ENCODE measurements around the gene ARL14EP.
A peak's percentile ranks its signal among the peaks of the same experiment; 100 is the strongest.

Gene ARL14EP

GRCh38 chr11:30328681-30329080 is 5.8 kb downstream of the ARL14EP start:
- DNase-seq, result no peak

DNA sequence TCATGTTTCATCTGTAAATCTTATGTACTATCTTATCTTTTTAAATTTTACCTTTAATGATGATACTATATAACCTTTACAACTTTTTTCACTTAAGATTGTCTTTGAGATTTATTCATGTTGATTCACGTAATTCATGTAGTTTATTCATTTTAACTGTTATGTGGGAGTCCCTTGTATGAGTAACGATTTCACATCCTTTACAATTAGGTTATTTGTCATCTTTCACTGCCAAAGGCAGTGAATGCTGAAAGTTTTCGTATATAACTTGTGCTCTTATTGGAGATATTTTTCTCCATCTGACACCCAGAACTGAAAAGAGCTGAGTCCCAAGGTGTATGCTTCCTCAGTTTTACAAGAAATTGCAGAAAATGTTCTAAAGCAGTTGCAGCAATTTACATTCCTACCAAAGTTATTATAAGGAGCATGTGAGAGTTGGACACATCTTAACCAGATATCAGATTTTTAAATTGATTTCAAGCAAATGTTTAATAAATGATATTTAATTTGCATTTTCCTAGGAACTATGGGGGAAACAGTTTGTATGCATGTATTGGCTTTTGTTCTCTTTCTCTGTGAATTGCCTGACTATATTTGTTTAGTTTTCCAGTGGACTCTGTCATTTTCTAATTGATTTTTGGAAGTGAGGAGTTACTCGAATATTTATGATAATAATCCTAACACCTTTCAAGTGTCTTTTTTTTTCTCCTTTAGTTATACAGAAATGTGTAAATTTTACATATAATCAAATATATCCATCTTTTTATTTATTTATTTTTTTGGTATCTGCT is 6.4 kb downstream of the ARL14EP start:
- DNase-seq, result no peak

DNA sequence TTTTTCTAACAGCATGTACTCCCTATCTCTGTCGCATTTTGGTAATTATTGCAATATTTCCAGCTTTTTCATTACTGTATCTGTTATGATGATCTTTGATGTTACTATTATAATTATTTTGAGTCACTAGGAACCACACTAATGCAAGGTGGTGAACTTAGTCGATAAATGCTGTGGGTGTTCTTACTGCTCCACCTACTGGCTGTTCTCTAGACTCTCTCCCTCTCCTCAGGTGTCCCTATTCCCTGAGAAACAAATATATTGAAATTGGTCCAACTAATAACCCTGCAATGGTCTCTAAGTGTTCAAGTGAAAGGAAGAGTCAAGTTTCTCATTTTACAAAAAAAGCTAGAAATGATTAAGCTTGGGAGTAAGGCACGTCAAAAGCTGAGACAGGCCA is 10.5 kb downstream of the ARL14EP start:
- DNase-seq, result no peak

DNA sequence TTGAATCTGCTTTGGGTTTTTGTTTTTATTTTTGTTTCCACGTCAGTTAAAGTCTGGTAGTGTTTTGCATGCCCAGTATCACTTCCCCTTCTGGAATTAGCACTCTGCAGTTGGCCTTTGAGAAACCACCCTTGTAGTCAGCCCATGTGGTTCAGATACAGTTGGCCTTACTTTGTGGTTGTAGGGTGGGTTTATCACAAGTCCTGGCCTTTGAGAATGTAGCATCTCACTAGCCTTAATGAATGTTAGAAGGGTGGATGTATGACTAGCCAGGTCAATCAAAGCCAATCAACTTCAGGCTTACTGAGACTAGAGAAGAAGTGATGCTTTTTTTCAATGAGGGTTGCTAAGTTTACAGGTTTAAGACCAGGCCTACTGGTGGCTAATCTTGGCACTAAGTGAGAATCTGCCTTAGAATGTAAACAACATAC is 19.8 kb downstream of the ARL14EP start:
- peak; percentile 72 to 85 (median 83) for DNase-seq

GRCh38 chr11:30344085-30344484 is 21.2 kb downstream of the ARL14EP start:
- no peak for DNase-seq

GRCh38 chr11:30345644-30346043 is 22.7 kb downstream of the ARL14EP start:
- DNase-seq, result no peak

GRCh38 chr11:30346068-30346688 is 23.3 kb downstream of the ARL14EP start:
- peak; percentile 70 to 88 (median 86) for DNase-seq

DNA sequence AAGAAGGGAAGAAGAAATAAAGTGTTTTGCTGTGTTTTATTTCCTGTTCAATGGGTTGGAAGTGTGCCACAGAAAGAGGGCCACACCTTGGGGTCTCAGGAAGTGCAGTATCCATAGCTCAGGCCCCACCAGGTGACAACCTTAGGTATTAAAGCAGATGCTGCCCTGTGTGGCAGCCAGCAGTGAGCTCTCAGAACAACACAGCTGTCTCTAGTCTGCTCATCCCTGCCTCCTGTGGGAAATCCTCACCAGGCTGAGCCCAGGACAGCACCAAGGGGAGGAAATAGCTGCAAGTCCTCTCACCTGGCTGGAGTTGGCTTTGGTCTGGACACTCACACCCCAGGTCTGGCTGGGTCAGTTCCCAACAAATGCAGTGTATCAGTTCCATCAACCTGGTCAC is 25.1 kb downstream of the ARL14EP start:
- no peak for DNase-seq

DNA sequence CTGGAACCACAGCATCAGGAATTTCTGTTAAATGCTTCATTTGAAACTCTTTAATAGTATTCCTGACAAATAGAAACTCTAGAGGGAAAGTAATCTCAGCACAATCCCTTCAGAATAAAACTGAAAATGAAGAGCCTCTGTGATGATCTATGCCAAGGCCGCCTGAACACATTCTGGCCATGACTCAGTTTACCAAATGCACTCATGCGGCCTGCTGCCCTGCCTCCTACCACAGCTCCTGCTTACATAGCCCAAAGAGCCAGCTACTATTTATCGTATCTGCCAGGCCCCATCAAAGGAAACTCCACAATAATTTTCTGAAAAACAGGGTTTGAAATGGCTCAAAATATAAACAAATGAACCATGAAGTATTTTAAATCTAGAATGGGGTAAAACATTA is 27.0 kb downstream of the ARL14EP start:
- no peak for DNase-seq

GRCh38 chr11:30350384-30350783 is 27.5 kb downstream of the ARL14EP start:
- DNase-seq, result no peak

- DNase-seq, result no peak
These were observed 28.2 kb downstream of the ARL14EP start for GRCh38 chr11:30351061-30351460.

DNA sequence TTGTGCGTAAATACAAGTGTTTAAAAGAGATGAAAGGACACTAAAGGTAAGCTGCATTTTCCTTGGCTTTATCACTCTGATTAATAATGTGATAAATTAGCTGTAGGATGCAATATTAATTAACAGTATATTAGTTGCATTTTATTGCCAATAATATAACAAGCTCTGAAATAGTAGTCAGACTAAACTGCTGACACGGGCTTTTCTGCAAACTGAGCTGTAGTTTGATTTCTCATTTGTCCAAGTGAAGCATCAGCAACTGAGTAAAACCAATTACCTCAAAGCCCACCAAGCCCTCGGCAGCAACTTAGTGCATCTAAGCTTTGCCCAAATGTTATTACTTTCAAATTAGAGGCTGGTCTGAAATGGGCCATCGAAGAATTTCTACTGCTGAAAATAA is 33.5 kb downstream of the ARL14EP start:
- no peak for DNase-seq

DNA sequence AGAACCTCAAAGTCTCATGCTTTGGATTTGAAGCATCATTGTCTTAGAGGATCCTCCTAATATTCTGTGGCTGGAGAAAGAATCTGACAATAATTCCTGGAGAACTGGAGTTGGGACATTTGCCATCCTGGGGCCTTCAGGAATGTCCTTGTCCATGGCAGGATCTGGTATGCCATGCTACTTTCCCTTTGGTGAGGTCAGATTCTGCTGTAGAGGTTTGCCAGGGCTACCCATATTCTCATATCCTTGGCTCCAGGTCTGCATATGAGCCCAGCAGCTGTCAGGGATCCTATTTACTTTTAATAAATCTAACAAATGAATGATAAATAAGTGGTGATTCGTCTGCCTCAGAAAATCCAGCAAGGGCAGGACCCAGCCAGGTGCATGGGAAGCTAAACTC is 35.0 kb downstream of the ARL14EP start:
- DNase-seq, result no peak

DNA sequence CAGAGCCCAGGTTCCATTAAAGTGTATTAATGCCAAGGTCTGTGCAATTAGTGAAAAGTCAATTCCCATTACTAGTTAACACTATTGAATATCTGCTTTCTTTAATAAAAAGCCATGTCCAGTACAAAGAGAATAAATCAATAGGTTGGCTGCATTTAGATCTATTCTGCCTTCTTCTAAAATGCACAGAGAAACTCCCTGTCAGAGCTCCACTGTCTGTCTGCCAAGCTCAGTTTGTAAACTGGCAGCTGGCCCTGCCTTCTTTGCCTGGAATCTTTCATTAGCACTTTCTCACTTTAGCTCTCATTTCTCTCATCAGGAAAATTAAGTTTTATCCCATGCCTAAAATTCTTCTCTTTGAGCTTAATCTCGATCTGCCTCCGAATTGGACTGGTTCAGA is 35.6 kb downstream of the ARL14EP start:
- no peak for DNase-seq

DNA sequence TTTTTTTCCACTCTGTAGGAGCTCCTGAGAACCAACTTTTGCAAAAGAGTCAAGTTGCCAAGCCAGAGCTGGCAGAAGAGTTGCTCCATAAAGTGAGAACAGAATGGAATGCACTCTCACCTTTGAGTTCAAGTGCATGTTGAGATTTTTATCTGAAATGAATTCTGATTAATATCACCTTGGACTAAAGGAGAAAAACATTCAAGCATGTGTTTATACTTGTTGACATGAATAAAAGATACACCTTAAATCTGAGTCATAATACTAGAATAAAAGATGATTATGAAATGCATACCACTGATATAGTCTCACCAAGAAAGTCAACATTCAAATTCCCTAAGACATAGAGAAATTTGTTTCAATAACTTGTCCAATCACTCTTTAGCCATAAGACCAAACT is 37.8 kb downstream of the ARL14EP start:
- DNase-seq, result no peak

- no peak for DNase-seq
These were observed 41.4 kb downstream of the ARL14EP start for GRCh38 chr11:30364139-30364836.

DNA sequence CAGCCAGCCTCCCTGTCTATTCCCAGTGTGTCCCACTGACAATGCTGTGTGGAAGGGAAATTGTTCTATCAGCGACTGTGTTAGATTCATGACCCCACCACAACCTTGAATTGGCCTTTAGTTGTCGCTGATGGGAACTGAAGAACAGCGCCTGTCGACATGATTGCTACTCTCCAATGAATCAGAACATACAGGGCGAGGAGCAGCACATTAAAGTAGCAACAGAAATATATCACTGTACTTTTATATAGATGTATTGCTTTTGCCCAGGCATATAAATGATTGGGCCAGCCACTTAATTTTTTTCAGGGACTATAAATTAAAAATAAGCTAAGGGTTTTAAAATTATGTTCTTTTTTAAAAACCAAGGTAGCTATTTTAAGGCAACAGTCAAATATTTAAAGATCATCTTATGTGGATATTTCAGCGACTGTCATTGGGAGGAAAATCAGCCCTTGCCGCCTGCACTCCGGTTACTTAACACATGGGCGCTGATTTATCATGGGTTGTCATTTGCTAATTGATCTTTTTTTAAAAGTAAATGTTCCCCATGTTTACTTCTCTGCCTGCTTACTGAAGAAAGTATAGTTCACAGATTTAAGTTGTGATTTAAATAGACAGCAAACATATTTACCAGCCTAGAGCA is 42.1 kb downstream of the ARL14EP start:
- no peak for DNase-seq

- DNase-seq, result no peak
These were observed 43.1 kb downstream of the ARL14EP start for GRCh38 chr11:30365793-30366517.

- DNase-seq, result no peak
These were observed 45.5 kb downstream of the ARL14EP start for GRCh38 chr11:30368394-30368793.

DNA sequence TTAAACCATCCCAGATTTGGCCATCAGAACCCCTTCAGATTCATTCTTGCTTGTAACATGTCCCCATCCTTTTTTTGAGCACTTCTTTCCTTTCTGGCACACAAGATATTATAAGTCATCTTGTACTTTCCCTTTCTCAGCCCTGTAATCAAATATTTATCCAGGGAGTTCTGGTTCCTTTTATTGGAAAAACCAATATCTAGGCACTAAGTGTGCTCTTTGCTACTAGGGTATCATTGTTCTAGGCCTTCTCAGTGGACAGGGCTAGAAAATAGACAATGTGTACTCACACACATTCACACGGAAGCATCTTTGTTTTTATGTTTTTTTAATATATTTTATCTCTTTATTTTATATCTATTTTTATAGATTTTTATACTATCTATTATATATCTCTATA is 47.3 kb downstream of the ARL14EP start:
- no peak for DNase-seq

GRCh38 chr11:30377347-30377746 is 54.4 kb downstream of the ARL14EP start:
- DNase-seq, result peak in 1 of 3 donors; percentile 12

- peak in 1 of 3 donors; percentile 3 for DNase-seq
These were observed 57.9 kb downstream of the ARL14EP start for GRCh38 chr11:30380846-30381245.

GRCh38 chr11:30381879-30382278 is 59.0 kb downstream of the ARL14EP start:
- DNase-seq, result no peak

Measured in suppressor macrophage treated with lipopolysaccharide for 1 hour (primary cell).